GM18511 (cell line): ENCODE data around the gene TMA7B.

Source experiments
- ATAC-seq: cut with Tn5 transposase; IDR thresholded peaks from one replicate; pipeline ENCODE4 v1.9.1; 2021; ENCODE audit warnings: mild to moderate bottlenecking, moderate library complexity; ENCODE audit not compliant: unreplicated experiment

TMA7B gene

DNA sequence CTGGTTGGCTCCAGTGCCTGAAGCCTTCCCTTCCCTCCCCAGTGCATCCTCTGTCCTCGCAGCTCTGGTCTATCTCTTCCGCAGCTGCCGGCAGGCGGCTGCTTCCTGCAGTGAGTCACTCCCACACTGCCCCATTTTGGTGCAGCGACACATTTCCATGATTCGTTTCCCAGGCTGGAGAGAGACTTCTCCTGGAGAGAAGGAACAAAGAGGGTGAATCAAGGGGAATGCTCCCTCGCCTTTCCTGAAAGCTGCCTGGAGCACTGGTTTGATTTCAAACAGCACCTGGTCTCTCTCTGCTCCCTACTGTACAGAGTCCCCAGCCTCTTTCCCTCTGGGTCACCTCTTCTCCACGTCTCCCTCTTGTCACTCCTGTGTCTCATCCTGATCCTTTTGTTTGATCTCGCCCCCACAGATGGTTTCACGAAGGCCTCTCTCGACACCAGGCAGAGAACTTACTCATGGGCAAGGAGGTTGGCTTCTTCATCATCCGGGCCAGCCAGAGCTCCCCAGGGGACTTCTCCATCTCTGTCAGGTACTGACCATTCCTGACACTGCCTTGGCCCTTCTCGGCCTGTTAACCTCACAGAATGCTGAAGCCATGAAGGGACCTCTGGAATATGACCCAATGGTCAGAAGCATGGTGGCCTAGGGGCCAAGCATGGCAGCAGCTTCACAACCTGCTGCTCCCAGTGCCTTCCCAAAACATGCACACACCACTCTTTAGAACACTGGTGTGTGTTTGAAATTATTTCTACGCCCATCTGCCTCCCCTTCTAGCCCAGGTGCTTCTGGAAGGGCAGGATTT is at the start of gene TMA7B:
TSS of gene TMA7B (plus strand) at position 758 of the 808 bp plus-strand sequence. CDS start 3,978 bp downstream, outside the sequence.
- ATAC-seq: no peak

DNA sequence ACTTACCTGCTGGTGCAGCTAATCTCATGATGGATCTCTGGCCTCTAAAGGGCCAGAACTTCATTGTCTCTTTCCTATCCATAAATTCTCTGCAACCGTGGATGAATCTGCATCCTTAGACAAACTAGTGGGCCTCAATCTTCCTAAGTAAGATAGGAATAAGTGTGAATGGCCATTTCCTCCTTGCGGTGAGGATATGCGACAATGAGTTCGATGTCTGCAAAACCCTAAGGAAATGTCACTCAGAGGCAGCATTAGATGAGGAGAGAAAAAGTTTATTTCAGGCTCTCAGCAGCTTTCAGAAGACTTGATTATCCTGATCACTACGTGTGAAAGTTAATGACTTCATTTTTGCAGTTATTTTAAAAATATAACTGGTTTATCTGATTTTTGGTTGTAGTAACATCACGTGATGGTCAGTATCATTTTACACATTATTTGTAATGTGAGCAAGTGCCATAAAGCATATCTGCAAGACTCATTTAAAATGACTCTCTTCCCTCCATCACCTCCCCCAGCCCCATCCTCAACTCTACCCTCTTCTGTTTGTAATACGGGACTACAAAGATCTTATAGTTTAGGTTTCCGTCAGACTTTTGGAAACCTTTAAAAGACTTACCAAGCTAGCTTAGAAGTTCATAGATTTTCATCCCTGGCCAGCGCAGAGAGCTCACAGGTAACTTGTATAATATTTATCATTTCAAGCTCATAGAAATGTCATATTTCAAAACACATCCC is 49.2 kb upstream of the TMA7B start:
- no peak for ATAC-seq

DNA sequence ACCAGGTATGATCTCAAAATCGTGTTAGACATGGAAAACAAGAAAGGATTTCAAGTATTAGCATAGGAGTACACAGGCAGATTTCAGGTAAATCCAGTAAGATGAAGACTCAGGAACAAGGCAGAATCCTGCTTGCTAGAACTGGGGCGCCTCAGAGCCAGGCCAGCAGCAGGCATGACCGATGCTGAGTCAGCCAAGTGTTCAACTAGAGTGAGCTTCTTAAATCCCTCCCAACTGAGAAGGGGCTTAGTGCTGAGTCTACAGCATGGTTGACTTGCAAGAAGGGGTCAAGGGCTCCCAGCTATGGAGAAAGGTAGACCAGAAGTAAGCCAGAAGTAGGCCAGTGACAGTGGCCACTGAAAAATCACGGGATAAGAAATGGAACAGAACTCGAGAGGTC is 46.9 kb upstream of the TMA7B start:
- no peak for ATAC-seq

DNA sequence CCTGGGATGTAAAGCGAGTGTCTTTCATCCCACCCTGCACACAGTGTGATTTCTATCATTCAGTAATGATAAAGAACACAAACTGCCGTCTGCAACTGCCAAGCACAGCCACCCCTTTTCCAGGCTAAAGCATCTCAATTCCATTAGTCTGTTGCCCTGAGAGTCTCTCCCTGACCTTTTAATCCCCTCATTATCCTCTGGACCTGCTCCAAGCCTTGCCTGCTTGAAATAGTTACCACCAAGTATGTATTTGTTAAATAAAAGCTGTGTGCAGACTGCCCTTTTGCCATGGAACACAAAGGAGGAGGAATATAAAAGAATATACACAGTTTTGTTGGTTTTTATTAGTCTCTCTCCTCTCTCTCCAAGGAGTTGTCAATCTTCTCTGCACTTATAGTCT is 46.3 kb upstream of the TMA7B start:
- ATAC-seq: no peak

DNA sequence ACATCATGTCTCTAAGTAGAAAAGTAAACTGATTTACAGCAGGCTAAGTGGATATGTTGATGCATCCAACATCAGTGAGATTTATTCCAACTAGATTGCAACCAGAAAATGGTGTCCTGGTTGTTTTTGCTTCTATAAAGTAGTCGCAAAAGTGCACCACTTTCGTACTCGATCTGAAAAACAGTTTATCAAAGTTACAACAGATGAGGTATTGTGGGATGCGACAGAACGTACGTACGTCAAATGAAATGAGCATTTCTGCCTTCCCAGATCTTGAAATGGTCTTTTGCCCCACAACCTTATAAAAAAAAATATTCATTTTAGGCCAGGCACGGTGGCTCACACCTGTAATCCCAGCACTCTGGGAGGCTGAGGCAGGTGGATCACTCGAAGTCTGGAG is 45.6 kb upstream of the TMA7B start:
- ATAC-seq: no peak

DNA sequence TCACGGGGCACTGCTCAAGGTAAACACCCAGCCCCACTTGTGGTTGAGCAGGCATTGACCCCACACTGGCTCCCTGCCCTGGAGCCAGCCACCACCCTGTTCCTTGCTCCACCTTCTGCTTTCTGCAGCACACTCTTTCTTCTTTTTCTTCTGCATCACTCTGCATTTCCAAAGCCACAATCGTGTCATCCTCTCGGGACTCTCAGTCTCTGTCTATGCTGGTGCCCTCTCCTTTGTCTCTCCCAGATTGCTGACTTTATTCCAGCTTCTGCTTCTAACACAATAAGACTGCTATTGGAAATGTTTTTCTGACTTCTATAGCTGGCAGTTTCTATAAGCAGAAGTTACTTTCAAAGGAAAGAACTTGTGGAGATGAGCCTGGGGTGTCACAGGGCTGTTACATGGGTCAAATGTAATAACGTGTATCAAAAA is 44.9 kb upstream of the TMA7B start:
- no peak for ATAC-seq

DNA sequence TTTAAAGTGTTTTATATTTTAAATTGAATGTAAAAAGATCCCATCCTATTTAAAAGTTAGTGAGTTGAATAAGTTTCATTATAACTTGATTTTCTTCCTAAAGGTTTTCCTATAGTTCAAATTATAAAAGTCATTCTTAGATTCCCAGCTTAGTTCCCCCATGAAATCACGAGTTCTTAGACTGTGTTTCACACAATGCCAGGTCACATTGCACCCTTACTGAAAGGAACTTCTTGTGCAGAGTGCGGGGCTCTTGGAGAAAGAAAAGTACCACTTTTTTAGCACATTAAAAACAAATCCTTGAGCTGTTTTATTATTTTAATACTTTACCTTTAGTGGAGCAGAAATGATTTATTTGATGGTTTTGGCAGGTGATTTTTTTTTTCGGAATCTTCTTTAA is 43.7 kb upstream of the TMA7B start:
- no peak for ATAC-seq

DNA sequence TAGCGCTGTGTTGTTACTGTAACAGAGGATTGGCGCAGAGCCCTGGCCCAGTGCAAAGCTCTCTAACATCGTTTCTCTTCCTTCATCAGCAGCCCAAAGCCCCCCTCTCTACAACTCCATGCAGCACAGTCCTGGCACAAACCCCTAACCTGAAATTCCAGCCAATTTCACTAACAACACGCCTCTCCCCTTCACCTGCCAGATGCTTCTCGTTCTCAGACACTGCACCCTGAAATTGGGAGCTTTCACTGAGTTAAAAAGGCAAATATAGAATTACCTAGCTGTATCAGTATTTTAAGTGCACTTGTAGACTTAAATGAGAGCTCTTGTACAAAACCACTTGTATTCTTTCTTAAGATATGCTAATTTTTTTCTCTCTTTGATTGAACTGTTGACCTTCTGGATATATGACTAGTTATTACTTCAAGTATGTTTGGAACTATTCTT is 43.0 kb upstream of the TMA7B start:
- ATAC-seq: no peak

DNA sequence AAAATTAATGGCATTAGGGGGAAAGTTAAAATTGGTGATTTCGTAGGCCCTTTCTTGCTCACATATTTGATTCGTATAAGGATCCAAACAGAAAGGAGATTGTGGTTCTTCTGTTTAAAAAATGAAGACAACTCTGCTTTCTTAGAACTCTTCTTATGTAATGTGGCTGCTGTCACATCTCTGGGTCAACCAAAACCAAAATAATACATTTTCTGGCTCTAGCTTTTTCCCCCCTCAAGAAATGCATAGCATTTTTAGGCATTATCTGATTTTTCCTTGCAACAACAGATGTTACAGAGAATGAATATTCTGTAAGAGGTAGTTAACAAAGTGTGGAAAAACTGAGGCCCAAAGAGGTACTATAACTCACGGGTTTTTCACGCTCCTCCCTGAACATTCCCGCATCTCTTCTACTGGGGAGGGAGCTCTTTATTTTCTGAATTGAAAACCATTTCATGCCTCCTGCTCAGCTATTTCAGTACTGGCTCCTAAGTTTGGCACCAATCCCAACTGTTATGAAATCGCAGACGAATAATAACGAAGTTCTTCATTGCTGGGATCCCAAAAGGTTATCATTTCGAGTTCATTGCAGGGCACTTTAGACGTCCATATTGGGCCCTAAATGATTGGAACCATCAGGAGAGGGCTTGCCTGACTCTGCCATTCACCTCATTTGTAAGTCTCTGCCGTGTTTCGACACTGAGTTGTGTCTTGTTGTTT is 42.3 kb upstream of the TMA7B start:
- ATAC-seq: no peak

DNA sequence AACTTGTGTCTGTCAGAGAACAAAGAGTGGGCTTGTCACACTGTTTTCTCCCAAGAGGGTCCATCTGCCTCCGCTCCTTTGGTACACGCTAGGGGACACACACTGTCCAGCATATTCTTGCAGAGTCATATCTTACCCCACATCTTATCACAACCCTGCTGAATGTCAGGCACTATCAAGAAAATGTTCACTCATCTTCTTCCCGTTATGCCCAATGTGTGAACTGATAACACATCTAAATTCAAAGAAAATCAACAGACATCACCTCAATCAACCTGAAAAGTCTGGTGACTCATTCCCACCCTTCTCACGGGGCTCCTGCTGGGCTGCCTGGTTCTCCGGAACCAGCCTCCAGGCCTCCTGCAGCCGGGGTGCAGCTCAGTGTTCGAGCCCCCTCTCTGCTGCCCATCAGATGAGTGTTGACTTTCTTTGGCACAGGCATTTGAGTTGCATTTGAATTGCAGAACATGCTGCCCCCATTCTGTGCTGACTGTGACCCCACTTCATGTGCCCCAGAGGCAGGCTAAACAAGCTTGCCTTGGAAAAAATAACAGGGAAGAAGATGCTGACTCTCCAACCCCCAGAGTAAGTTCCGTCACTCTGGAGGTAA is 40.0 kb upstream of the TMA7B start:
- no peak for ATAC-seq

DNA sequence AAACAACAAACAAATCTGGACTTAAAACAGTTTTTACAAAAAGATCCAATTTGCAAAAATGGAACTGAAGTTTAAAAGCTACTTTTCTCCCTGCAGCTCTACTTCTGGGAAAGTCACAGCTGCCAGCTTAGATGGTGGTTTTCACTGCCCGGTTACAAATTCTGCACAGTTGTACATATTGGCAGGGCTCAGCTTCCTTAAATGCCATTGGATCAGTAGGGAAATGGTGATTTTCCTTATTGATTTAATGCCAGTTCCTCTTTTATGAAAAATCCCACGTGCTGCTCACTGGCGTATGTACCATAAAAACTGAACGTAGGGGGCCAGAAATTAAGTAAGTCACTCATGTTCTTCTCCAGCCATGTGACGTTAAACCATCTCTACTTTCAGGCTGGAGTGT is 36.5 kb upstream of the TMA7B start:
- ATAC-seq: no peak

DNA sequence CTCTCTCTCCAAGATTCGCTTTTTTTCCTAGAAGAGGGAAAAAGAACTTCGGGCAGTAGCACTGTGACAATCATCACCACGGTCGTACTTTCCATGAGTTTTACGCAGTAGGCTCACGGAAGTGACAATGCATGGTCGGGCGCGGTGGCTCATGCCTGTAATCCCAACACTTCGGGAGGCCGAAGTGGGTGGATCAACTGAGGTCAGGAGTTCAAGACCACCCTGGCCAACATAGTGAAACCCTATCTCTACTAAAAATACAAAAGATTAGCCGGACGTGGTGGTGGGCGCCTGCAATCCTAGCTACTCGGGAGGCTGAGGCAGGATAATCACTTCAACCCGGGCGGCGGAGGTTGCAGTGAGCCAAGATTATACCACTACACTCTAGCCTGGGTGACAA is 35.9 kb upstream of the TMA7B start:
- no peak for ATAC-seq

DNA sequence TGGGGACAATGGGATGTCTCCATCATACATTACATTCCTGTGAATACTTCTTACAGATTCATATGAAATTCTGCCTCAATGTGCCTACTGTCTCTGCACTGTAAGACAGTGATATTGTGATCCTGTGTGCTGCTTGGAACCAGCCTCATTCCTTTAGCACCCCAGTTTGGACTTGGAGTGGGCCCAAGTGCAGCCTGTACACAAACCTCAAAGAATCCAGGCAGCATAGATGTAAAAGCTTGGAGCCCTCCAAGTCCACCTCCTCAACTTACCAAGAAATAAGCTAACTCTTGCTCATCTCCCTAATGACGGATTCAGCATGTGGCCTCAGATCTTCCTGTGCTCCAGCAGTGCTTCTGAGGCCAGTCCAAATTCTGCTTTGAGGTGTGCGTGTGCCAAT is 34.9 kb upstream of the TMA7B start:
- ATAC-seq: no peak

DNA sequence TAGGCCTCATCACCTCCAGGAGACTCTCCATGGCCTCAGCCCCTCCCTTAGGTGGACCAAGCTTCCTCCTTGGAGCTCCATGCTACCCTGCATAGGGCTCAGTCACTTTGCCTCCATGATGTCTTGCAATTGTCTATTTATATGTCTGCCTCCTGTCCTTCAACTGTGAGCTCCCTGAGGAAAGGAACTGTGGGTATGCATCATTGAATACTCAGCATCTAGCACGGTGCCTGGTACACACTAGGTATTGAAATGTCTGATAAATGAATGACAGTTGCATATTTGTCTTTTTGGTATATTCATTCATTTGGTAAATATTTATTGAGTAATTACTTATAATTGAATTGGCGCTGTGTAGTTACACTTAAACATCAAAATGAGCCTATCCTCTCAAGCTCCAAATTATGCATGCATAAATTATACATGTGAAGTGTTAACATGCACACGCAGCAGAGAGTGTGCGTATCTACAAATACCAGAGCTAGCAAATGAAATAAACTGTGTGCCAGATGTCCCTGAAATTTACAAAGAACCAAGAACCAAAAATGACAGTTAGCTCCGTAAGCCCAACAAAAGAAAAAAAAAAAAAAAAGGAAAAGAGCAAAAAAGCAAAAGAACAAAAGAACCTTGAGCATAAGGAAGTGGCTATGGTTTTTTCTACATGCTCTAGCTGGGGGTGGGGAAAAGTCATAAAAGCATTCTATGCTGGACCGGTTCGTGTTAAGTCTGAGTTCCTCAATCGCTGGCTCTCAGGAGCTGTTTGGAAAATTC is 34.1 kb upstream of the TMA7B start:
- no peak for ATAC-seq

DNA sequence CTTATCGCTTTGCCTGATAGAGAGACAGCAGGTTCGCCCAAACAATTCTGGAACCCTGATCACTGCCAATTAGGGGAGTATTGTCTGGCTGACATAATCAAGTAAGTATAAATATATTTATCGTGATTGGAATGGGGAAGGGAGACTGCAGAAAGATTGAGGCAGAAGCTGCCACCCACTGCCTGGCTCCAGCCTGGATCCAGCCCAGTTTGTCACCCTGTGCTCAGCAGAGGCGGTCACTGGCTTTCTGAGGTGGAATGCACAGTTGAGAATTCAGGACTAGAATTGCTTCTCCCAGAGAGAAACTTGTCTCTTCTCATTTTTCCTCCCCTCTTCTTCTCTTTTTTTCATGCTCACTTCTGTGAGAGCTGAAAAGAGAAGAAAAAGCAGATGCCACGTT is 33.4 kb upstream of the TMA7B start:
- ATAC-seq: no peak

DNA sequence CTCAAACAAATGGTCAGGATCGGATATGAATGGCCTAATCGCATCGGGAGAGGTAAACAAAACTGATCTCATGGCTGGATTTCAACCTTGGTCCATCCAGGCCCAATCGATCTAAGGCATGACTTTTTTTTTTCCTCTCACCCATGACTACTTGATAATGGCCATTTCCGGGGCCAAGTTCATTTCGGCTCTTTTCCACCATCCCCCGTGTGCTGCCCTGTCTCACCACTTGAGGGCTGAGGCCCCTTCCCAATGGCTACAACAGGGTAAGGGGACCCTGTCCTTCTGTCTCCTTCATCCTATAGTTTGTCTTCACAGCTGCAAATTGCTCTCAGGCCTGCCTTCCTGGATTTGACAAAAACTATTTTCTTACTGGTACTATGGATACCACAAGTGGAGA is 32.7 kb upstream of the TMA7B start:
- no peak for ATAC-seq

DNA sequence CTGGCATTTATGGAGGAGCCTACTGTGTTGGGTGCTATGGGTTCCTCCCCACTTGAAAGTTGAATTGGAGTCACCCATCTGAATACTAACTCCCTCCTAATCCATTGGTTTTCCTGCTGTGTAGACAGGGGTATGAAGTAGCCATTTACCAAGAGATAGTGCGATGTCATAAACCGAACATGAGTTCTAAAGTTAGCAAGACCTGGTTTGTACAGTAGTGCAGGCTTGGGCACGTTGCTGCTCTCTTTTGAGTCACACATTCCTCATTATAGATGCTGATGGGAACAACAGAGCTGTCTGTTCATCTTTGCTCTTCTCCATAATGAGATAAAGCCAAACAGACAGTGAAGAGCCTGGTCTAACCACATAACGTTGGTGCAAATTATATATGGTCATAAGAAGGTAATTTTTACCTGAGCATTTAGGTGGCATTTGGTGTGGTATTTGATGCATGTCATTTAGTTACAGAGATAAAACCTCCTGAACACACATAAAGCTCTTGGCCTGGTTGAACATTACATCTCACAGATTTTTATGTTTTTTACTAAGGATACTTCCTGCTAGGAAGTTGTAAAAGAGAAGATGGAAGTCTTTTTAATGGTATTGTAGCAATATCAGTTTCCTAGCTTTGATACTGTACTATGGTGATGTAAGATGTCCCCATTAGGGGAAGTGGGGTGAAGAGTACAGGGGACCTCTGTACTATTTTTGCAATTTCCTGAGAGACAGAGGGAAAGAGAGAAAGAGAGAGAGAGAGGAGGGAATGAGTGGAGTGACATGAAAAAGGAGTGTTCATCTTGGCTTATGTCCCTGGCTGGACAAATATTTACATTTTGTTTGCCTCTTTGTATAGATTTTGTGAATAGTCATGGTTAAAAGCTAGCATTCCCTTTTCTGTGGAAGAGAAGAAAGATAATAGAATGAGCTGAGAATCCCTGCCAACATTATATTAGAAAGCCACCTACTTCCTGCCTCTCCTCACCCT is 31.4 kb upstream of the TMA7B start:
- no peak for ATAC-seq

DNA sequence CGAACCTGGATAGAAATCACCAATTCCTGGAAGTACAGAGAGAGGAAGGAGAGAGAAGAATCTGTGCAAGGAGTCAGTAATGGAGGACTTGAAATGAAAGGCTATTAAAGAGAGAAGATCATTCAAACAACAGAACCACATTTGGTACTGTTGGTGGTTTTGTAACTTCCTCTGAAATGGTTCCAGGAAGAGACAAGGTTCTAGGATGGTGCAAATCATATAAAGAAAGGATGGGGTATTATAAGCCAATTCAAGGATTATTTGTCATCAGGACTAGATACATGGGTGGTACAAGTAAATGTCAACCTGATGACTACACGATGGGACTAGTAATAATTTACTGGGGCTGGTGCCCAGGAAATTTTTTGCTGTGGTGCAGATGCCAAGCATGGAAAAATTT is 28.9 kb upstream of the TMA7B start:
- ATAC-seq: no peak

DNA sequence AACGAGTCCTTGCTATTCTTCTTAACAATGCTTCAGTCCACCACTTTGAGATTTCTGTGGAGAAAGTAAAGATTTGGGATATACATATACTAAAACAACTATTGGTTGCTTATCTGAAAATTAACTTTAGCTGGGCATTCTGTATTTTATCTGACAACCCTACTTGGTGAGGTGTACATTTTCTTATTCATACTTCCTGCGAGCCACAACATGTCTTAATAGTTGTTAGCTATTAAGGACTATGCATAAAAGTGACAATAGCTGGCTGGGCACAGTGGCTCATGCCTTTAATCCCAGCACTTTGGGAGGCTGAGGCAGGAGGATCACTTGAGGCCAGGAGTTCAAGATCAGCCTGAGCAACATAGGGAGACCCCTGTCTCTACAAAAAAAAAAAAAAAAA is 28.0 kb upstream of the TMA7B start:
- no peak for ATAC-seq
